A673 (cell line): ENCODE measurements around the gene EXOC4.

Source experiments
- CTCF ChIP-seq: fragments of 300-800, 200-600 bp; sonication (generic); conservative IDR thresholded peaks from 2 replicates; pipeline ENCODE4 v1.5.1; 2017; ENCODE audit warnings: low read depth, mild to moderate bottlenecking, antibody characterized with exemption, low read length, moderate library complexity, mixed read lengths
- EZH2 ChIP-seq: fragments of 200-600 bp; sonication (generic); IDR thresholded peaks from 2 replicates; pipeline ENCODE4 v1.6.1; 2017; ENCODE audit warnings: borderline replicate concordance, low read depth, mild to moderate bottlenecking, mixed read lengths, antibody characterized with exemption, low read length; ENCODE audit not compliant: poor library complexity, severe bottlenecking

- TF ChIP-seq CTCF (no peak), EZH2 (no peak)
These were observed 41.4 kb downstream of the EXOC4 start for GRCh38 chr7:133294234-133294633.
